Activated effector memory CD4-positive, alpha-beta T cell treated with anti-CD3 and anti-CD28 coated beads, Interleukin-2, amount 50 U/mL, for 16 hours (primary cell): Measurements from ENCODE around the gene ZMYND10.

Source experiments
- DNase-seq: peaks from one replicate; pipeline ENCODE4 v3.0.0-alpha.2; 2020

ZMYND10 gene

GRCh38 chr3:50300681-50301254 lies 44.8 kb downstream of the ZMYND10 start:
- no peak for DNase-seq

- DNase-seq, result peak; percentile 61
Measured at GRCh38 chr3:50299929-50300680, 45.4 kb downstream of the ZMYND10 start.

- DNase-seq, result no peak
Measured at GRCh38 chr3:50299638-50299928, 45.9 kb downstream of the ZMYND10 start.

GRCh38 chr3:50298836-50299637 lies 46.5 kb downstream of the ZMYND10 start, which contains the start of the genes HYAL3 and NAA80:
Gene HYAL3 (minus strand): TSS chr3:50299405. CDS start chr3:50295602, 3,803 bp downstream.
Gene NAA80 (minus strand): TSS chr3:50299405. CDS start chr3:50297463, 1,942 bp downstream.
- peak; percentile 99 for DNase-seq

- peak; percentile 66 for DNase-seq
Measured at GRCh38 chr3:50297896-50298725, 47.4 kb downstream of the ZMYND10 start.

DNA sequence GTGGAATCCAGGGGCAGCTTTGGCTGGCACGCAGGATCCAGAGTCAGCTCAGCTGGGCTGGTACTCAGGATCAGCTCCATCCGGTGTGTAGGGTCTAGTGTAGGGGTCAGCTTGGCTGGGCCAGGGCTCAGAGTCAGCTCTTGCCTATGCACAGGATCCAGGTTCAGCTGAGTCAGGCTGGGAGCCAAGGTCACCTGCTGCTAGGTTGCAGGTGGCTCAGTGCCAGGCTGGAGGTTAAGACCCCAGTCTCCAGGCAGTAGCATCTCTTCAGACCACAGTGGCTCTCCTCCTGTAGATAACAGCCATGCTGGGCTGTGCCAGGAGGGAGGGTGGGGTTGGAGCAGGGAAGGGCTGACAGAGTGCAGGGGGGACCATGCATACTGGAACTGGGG lies 48.2 kb downstream of the ZMYND10 start:
- DNase-seq, result peak; percentile 61

DNA sequence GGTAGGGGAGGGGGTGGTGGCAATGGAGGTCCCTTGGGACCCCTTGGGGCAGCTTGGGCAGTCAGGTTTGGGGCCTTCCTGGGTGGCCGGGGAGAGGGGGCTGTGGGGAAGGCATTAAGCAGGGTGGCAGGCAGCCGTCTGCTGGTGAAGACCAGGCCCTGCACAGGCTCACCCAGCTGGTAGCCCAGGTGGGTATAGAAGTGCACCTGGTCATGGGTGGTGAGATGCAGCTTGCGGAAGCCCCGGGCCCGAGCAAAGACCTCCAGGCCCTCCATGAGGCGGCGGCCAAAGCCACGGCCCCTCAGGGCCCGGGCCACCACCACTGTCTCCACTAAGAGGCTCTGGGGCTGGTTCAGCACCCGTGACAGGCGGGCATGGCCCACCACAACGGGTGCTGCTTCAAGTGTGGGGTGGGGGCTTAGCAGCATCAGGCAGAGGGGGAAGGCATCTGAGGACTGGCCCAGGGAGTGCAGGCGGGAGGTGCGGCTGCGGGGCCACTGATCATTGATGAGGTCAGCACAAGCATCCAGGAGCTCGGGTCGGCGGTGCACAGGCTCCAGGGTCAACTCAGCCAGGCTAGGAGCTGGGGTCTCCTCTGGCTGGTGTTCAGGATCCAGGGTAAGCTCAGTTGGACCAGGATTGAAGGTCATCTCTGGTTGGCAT lies 48.7 kb downstream of the ZMYND10 start:
- peak; percentile 62 for DNase-seq

GRCh38 chr3:50295553-50296431 lies 49.7 kb downstream of the ZMYND10 start:
- DNase-seq, result no peak

- DNase-seq, result peak; percentile 60
Measured at GRCh38 chr3:50294492-50295403, 50.8 kb downstream of the ZMYND10 start.

DNA sequence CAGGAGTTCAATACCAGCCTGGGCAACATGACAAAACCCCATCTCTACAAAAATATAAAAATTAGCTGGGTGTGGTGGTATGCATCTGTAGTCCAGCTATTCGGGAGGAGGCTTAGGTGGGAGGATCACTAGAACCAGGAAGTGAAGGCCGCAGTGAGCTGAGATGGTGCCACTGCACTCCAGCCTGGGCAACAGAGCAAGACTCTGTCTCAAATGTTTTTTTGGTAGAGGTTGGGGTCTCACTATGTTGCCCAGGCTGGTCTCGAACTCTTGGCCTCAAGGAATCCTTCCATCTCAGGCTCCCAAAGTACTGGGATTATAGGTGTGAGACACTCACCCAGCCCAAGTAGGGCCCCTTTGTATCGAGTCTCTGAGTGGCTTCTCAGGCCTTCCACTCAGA lies 51.4 kb downstream of the ZMYND10 start:
- DNase-seq, result no peak

GRCh38 chr3:50293079-50293801 lies 52.3 kb downstream of the ZMYND10 start:
- peak; percentile 62 for DNase-seq

DNA sequence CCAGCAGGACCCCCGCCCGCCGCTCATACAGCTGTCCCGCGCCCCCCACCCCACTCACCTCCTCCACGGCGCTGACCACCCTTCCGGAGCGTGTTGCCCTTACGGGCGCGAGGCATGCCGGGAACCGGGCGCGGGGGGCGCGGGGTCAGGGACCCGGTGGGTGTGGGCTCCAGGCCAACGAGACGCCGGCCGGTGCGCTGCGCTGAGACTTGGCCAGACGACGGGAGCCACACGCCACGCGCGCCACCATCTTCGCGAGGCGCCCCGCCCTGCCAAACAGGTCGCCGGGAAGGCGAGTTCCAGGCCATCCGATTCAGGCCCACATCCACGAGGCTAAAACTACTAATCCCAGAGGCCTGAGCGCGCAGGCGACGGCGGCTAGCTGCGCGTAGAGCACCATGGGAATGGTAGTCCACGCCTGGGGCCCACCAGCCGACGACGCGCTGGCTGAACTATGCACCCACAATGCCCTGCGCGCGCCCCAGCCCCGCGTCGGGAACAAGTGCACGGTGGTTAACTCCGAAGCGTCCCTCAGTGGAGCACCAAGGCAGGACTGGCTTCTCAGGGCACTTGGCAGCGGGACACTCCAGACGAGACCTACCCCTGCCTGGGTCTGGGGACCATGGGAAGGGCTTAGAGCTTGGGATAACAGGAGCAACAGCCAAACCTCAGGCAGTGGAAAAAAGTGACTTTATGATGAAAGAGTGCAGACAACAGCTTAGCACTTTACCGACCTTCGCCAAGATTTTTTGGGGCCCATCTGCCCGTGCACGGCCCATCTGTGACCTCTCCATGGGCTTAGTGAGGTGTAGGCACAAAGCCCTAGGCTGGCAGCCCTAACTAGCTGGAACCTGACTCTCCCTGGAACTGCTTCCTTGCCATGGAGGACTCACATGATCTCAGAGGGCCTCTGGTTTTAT lies 53.1 kb downstream of the ZMYND10 start, which contains the start of gene IFRD2:
Gene IFRD2 (minus strand): TSS at position 271 of the 920 bp plus-strand sequence. CDS start 155 bp downstream, at position 116.
- DNase-seq, result peak; percentile 99
